T-helper 2 cell treated with Interferon-gamma antibody and Interleukin-4, amounts not matched to agents 100 ng/mL and 5 ng/mL, for 36 hours (primary cell): ENCODE measurements around the gene PPP1R13B. TPM values are rescaled to one million over a fixed set of nuclear protein-coding genes. Genes with fewer than 3 reads are reported as not detected.

Source experiments
- intact Hi-C: fragments of 100-400 bp; cut with micrococcal nuclease; formaldehyde crosslinking; loops from one replicate; pipeline ENCODE4 v1.15.1; 2023
- total RNA-seq: library from RNA; stranded (reverse); gene quantifications from 2 replicates; pipeline ENCODE4 v1.2.3, GENCODE V29; 2022

The PPP1R13B gene
- total RNA-seq, 1 donor from 2014 or later = 8.9 TPM

GRCh38 chr14:103716091-103716801 lies 131.1 kb downstream of the PPP1R13B start:
- intact Hi-C loops = loop anchor here (5.0 kb wide), 1 partner anchor 1776 kb away; the partner anchor contains the start of gene TEDC1

- intact Hi-C loops = loop anchor here (1.0 to 5.0 kb wide), 5 partner anchors 33 to 1777 kb away; partner anchors contain the start of genes BAG5, COA8, KLC1 and TEDC1
Observed at GRCh38 chr14:103715052-103716000, 132.0 kb downstream of the PPP1R13B start, which contains the start of the genes XRCC3 and ZFYVE21. Gene XRCC3, minus strand, starts transcription at chr14:103715451. Its CDS starts 4,364 bp downstream, at chr14:103711087. Gene ZFYVE21, plus strand, starts transcription at chr14:103715810. Its CDS starts 32 bp downstream, at chr14:103715842.

- intact Hi-C loops = loop anchor here (2.0 kb wide), 1 partner anchor 151 kb away; the partner anchor contains the start of genes BAG5 and COA8
Observed at GRCh38 chr14:103714063-103714724, 133.2 kb downstream of the PPP1R13B start.

GRCh38 chr14:103713304-103714062 lies 133.9 kb downstream of the PPP1R13B start:
- intact Hi-C loops = loop anchor here (2.0 kb wide), 1 partner anchor 151 kb away; the partner anchor contains the start of genes BAG5 and COA8

- intact Hi-C loops = no loop called here
Observed at GRCh38 chr14:103712633-103713247, 134.6 kb downstream of the PPP1R13B start.

GRCh38 chr14:103711516-103712431 lies 135.6 kb downstream of the PPP1R13B start:
- intact Hi-C loops = no loop called here

GRCh38 chr14:103710771-103711377 lies 136.5 kb downstream of the PPP1R13B start:
- intact Hi-C loops = no loop called here

GRCh38 chr14:103709814-103710213 lies 137.6 kb downstream of the PPP1R13B start:
- intact Hi-C loops = no loop called here

GRCh38 chr14:103708750-103709187 lies 138.6 kb downstream of the PPP1R13B start:
- intact Hi-C loops = no loop called here

GRCh38 chr14:103707329-103708263 lies 139.8 kb downstream of the PPP1R13B start:
- intact Hi-C loops = no loop called here

- intact Hi-C loops = no loop called here
Observed at GRCh38 chr14:103706551-103707328, 140.6 kb downstream of the PPP1R13B start.

- intact Hi-C loops = no loop called here
Observed at GRCh38 chr14:103705504-103706284, 141.7 kb downstream of the PPP1R13B start.

- intact Hi-C loops = no loop called here
Observed at GRCh38 chr14:103705118-103705503, 142.3 kb downstream of the PPP1R13B start.

GRCh38 chr14:103704708-103705107 lies 142.7 kb downstream of the PPP1R13B start:
- intact Hi-C loops = no loop called here
